DMS153 treated with DMSO at 0.1 percent for 48 hours (cell line): ENCODE data around the gene EVX1.

ENCODE experiments used
- DNase-seq: peaks from one replicate; lab custom pipeline; 2025; ENCODE audit not compliant: unreplicated experiment; lab: John Stamatoyannopoulos, UW

The EVX1 gene

GRCh38 chr7:27205325-27206280 lies 37.0 kb upstream of the EVX1 start:
- no peak for DNase-seq

DNA sequence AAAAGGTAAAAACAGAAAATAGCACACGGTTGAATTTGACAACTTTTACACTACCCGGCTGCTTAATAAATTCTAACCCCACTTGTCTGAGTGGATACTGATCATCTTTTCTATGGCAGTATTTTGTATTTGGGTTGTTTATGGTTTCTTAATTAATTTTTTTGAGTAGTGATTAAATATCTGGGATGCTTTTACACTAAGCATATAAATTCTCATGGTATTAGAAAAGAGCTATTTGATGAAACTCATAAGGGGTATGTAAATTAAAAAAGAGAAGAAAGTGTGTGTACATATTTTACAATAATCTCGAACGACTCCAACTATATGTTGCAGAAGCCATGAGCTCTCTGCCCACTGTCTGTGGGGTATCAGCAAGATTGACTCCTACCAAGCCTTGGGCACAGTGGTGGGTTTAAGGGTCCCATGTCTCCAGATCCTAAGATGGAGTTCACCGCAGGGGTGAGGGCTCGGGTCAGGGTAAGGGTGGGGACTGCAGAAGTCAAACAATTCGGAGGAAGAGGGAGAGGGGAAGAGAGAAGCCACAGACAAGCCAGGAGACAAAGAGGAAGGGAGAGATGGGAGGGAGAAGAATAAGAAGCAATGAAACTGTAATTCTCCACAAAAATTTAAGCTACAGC lies 35.1 kb upstream of the EVX1 start:
- DNase-seq, result no peak

DNA sequence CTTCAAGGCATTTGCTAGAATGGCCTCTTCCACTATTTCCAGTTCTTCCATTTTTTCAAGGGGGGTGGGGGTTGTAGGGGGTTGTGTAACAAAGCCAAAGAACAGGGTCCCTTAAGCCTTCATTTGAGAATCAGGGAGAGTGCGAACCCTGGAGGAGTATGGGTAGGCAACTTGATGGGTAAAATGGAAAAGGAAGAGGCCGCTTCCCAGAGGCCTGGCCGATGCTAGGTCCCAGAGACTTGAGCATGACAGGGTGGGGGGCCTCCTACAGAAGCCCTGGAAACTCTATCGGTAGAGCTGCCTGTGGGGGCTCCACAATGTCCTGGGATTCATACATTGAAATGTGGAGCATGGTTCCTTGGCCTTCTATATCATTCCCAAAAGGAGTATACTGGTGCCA lies 33.6 kb upstream of the EVX1 start:
- no peak for DNase-seq

DNA sequence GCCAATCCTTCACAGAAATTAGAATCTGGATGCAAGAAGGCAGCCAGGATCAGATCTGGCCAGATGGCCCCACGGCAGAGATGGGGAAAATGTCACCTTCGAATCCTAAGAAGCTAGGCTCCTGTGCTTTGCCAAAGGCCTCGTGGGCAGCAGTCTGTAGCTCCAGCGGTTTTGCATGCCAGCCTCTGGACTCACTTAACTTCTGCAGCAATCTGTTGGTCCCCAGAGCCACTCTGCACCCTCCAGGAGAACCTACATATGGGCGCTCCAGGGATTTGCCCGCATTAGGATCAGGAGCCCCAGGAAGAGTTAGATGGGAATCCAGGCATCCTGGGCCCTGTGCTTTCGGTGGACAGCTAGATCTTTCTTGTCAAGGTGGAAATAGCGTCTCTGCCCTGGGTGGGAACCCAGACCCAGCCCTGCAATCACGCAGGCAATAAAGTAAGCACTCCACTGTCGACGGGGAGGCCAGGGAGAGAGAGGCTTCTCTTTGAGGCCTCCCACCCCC lies 32.6 kb upstream of the EVX1 start:
- DNase-seq, result no peak

DNA sequence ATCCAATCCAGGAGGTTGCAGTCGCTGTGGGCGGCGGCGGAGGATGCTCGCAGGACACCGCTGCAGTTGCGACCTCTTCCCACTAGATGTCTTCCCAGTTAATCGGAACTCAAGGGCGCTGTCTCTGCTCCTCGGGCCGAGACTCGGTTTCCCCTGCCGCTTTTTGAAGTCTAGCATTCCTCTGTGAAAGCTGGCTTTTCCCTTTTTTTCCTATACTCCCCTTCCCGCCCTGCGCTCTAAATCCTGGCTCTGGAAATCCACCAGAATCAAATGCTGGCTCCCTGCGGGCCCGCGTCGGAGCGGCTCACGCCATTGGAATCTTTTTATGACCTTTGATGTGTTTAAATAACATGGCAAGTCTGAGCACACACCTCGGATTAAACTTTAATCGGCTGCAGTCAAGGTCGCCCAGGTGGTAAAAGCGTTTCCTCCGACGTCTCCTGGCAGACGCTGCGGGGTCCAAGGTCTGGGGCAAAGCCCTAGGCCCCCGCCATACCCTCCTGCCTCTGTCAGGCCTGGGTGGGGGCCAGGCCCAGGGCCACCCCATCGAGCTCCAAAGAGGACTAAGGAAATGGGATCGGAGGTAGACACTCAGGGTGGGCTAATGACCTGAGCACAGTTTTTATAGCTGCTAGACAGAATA lies 32.0 kb upstream of the EVX1 start:
- DNase-seq, result no peak

- no peak for DNase-seq
Observed at GRCh38 chr7:27211084-27211446, 31.5 kb upstream of the EVX1 start.

- no peak for DNase-seq
Observed at GRCh38 chr7:27211764-27212204, 30.8 kb upstream of the EVX1 start.

- no peak for DNase-seq
Observed at GRCh38 chr7:27212497-27213432, 29.8 kb upstream of the EVX1 start.

DNA sequence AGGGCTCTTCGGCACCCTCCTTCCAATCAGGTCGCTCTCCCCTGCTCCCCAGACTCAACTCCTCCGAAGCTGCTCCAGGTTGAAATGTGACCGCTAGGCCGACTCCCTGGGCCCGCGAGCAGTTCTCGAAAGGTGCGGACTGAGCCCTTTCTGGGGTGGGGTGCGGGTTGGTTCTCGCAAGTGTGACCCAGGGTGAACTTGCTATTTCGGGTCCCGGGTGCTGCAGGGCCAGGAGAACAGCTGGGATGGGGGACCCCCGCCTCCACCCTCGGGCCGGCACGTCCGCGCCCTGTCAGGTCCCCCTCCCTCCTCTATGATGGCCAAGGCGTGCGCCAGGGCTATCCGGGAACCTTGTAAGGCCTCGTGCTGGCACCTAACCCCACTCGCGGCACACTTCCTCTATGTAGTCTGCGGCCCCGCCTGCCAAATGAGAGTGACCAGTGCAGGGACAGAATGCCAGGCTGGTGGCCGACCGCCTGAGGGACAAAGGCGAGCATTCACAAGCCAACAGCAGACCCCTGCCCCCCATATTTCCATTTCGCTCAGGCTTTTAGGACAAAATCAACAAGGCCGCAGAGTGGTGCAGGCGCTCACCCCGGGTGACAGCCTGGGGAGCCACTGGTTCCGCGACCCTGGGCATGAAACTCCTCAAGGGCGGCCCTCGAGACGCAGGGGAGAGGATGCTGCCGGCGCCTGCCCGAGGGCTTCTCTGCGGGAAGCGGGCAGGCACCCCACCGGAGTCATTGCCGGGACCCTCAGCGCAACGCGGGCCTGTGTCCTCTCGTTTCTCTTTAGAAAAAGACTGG lies 29.0 kb upstream of the EVX1 start:
- DNase-seq, result no peak

- no peak for DNase-seq
Observed at GRCh38 chr7:27214239-27214950, 28.2 kb upstream of the EVX1 start.

DNA sequence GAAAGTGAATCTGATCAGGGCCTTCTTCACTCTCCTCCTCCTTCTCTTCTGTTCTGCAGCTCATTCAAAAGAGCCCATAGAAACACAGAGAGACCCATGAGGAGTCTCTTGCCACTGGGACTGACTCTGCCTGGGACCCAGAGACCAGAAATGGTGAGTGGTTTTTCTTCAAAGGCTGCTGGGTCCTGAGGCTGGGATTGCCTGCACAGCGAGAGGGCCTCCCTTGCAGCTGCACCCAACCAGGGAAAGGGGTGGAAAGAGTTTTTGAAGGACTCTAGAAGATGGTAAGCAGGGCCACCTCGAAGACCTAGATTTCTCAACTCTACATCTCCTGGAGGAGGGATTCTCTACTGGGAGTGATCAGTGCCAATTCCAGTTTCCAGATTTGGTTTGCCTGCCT lies 27.2 kb upstream of the EVX1 start:
- no peak for DNase-seq

GRCh38 chr7:27217951-27218350 lies 24.7 kb upstream of the EVX1 start:
- no peak for DNase-seq

GRCh38 chr7:27219821-27220220 lies 22.8 kb upstream of the EVX1 start:
- no peak for DNase-seq

DNA sequence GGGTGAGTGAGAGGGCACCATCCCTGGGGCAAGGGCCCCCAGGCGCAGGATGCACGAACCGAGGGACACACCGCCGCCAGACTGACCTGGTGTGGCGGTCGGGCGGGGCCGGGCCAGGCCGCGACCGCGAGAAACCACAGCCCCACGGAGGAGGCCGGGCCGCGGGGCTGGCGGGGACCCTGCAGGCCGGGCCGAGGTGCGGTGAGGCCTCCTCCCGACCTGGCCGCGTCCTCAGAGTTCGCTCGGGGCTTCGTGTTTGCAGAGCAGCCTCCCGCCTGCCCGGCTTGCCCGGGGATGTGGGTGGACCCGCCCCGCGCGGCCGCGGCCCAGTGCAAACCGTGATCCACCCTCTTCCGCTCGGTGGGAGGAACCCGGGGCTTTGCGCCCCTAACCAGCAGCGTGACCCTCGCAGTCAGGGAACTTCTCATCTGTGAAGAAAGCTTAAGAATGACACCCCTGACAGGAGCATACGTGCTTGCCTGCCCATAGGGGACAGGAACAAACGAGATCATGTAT lies 22.1 kb upstream of the EVX1 start:
- no peak for DNase-seq

- DNase-seq, result no peak
Observed at GRCh38 chr7:27221201-27221797, 21.3 kb upstream of the EVX1 start.

- DNase-seq, result no peak
Observed at GRCh38 chr7:27223941-27224575, 18.5 kb upstream of the EVX1 start.

- DNase-seq, result no peak
Observed at GRCh38 chr7:27224983-27225934, 17.3 kb upstream of the EVX1 start.
